ENCODE results near the gene GOLGA8T. TPM values are rescaled to one million over a fixed set of nuclear protein-coding genes. Genes with fewer than 3 reads are reported as not detected.
A peak's percentile ranks its signal among the peaks of the same experiment; 100 is the strongest.
"Not testable (repeated sequence)": the region's sequence is repeated elsewhere in the genome, so short reads cannot be mapped to it uniquely, and the experiment has no call there.

Gene GOLGA8T
- total RNA-seq, 1 experiment from 2014 or later = not detected

DNA sequence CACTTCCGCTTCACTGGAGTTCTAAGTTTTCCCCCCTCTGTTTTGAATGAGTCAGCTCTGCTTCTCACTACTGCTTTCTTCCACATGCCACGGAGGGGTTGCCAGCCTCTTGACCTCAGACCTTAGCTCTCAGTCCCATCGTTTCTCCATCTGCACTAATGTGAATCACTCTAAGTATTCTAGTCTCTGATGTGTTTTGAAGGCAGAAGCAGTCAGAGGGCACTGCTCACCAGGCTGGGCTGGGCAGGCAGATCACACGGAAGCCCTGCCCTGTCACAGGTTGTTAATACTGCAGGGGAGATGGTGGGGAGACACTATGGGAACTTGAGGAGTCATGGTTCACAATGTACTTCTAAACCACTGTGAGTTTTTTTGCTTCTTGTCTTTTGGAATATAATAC, 24.3 kb upstream of the GOLGA8T start:
- H3K27ac ChIP-seq (ENCODE audit: low read depth, low read length); H3K4me2 ChIP-seq (ENCODE audit: low read length); BruUV-seq (replicated peaks); H3K4me1 ChIP-seq (ENCODE audit: control insufficient read depth in 1 of 2, insufficient read depth in 2 of 2, low read length in 2 of 2); intact Hi-C loops (cut with micrococcal nuclease); H3K79me2 ChIP-seq (ENCODE audit: insufficient read depth, low read length); H3K27me3 ChIP-seq (ENCODE audit: insufficient read depth, low read length); DNase-seq (ENCODE audit: low read depth, low spot score); H3K9me3 ChIP-seq (ENCODE audit: control insufficient read depth in 1 of 2, insufficient read depth in 1 of 2, low read depth in 1 of 2, low read length in 2 of 2); H3K9ac ChIP-seq (ENCODE audit: low read length); RAD21 ChIA-PET (ENCODE audit: low non-redundant PET in 1 of 2, low total read pairs in 2 of 2, uncharacterized antibody in 2 of 2, unreplicated experiment in 2 of 2); H3K36me3 ChIP-seq (ENCODE audit: control insufficient read depth in 1 of 2, insufficient read depth in 2 of 2, low read length in 2 of 2); H3K9me2 ChIP-seq (ENCODE audit: insufficient read depth); H2AFZ ChIP-seq (ENCODE audit: low read depth, low read length, poor library complexity, severe bottlenecking); ATAC-seq; H3K4me3 ChIP-seq (replicated peaks in 1 of 2; ENCODE audit: low read depth in 1 of 2, low read length in 2 of 2); H4K20me1 ChIP-seq (ENCODE audit: insufficient read depth); CTCF ChIA-PET; POLR2A ChIA-PET: not testable (repeated sequence)

DNA sequence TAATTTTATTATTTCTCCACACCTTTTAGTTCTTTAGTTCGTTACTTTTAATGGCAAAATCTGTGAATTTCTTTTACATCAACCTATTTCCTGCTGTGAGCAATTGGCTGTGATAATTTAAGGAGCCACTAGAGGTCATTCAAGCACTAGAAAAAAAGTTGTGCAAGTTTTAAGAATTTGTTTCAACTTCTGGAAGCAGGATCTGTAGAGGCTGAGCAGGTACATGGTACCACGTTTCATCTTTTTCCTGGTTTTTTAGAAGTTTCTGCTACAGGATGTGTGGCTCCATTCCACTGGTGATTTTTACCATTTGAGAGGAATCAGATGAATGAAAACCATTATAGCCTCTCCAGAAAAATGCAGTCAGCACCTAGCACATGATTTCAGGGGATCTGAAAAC, 4.8 kb upstream of the GOLGA8T start:
- BruUV-seq (replicated peaks); H3K36me3 ChIP-seq (ENCODE audit: control insufficient read depth in 1 of 2, insufficient read depth in 2 of 2, low read length in 2 of 2); H3K4me2 ChIP-seq (ENCODE audit: low read length); H3K27me3 ChIP-seq (ENCODE audit: insufficient read depth, low read length); H2AFZ ChIP-seq (ENCODE audit: low read depth, low read length, poor library complexity, severe bottlenecking); H3K9me2 ChIP-seq (ENCODE audit: insufficient read depth); H3K79me2 ChIP-seq (ENCODE audit: insufficient read depth, low read length); H3K4me1 ChIP-seq (ENCODE audit: control insufficient read depth in 1 of 2, insufficient read depth in 2 of 2, low read length in 2 of 2); ATAC-seq; intact Hi-C loops (cut with micrococcal nuclease); H3K9me3 ChIP-seq (ENCODE audit: control insufficient read depth in 1 of 2, insufficient read depth in 1 of 2, low read depth in 1 of 2, low read length in 2 of 2); DNase-seq (ENCODE audit: low read depth, low spot score); H4K20me1 ChIP-seq (ENCODE audit: insufficient read depth); CTCF ChIA-PET; POLR2A ChIA-PET; H3K4me3 ChIP-seq (replicated peaks in 1 of 2; ENCODE audit: low read depth in 1 of 2, low read length in 2 of 2); H3K27ac ChIP-seq (ENCODE audit: low read depth, low read length); H3K9ac ChIP-seq (ENCODE audit: low read length); RAD21 ChIA-PET (ENCODE audit: low non-redundant PET in 1 of 2, low total read pairs in 2 of 2, uncharacterized antibody in 2 of 2, unreplicated experiment in 2 of 2): not testable (repeated sequence)

DNA sequence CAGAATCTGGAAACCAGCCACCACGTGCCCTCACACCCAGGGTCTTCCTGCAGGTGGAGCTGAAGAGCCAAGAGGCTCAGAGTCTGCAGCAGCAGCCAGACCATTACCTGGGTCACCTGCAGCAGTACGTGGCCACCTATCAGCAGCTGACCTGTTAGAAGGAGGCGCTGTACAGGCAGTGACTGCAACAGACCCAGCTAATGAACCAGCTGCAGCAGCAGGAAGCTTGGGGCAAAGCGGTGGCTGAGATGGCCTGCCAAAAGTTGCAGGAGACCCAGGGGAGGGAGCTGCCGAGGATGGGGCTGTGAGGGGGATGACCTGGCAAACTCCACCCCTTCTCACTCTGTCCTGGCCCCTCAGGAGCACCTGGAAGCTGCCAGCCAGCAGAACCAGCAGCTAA, 8.4 kb downstream of the GOLGA8T start:
- H3K9me3 ChIP-seq (ENCODE audit: control insufficient read depth in 1 of 2, insufficient read depth in 1 of 2, low read depth in 1 of 2, low read length in 2 of 2); H3K27ac ChIP-seq (ENCODE audit: low read depth, low read length); H2AFZ ChIP-seq (ENCODE audit: low read depth, low read length, poor library complexity, severe bottlenecking); H3K36me3 ChIP-seq (ENCODE audit: control insufficient read depth in 1 of 2, insufficient read depth in 2 of 2, low read length in 2 of 2); ATAC-seq; H3K27me3 ChIP-seq (ENCODE audit: insufficient read depth, low read length); BruUV-seq (replicated peaks); intact Hi-C loops (cut with micrococcal nuclease); POLR2A ChIA-PET; H3K79me2 ChIP-seq (ENCODE audit: insufficient read depth, low read length); H3K4me2 ChIP-seq (ENCODE audit: low read length); CTCF ChIA-PET; H3K9ac ChIP-seq (ENCODE audit: low read length); H3K4me3 ChIP-seq (replicated peaks in 1 of 2; ENCODE audit: low read depth in 1 of 2, low read length in 2 of 2); RAD21 ChIA-PET (ENCODE audit: low non-redundant PET in 1 of 2, low total read pairs in 2 of 2, uncharacterized antibody in 2 of 2, unreplicated experiment in 2 of 2); H3K4me1 ChIP-seq (ENCODE audit: control insufficient read depth in 1 of 2, insufficient read depth in 2 of 2, low read length in 2 of 2); H3K9me2 ChIP-seq (ENCODE audit: insufficient read depth); H4K20me1 ChIP-seq (ENCODE audit: insufficient read depth); DNase-seq (ENCODE audit: low read depth, low spot score): not testable (repeated sequence)

DNA sequence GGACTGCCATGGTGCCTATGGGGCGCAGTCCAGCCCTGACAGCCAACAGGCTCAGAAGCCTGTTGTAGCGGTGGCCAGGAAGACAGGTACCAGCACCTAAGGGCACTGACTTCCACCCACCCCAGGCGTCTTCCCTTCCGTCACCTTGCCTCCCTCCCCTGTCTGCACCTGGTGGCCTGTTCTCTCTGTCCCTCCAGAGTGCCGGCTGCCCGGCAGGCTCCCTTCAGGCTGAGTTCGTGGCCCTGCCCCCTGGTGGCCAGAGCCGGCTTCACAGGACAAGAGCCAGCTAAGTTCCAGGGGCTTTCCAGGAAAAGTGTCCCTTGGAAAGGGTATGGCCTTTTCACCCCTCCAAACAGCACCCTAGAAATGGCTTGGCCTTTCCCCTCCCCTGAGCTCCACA, 15.0 kb downstream of the GOLGA8T start:
- POLR2A ChIA-PET; H3K36me3 ChIP-seq (ENCODE audit: control insufficient read depth in 1 of 2, insufficient read depth in 2 of 2, low read length in 2 of 2); RAD21 ChIA-PET (ENCODE audit: low non-redundant PET in 1 of 2, low total read pairs in 2 of 2, uncharacterized antibody in 2 of 2, unreplicated experiment in 2 of 2); intact Hi-C loops (cut with micrococcal nuclease); CTCF ChIA-PET; H3K9me3 ChIP-seq (ENCODE audit: control insufficient read depth in 1 of 2, insufficient read depth in 1 of 2, low read depth in 1 of 2, low read length in 2 of 2); BruUV-seq (replicated peaks); H3K79me2 ChIP-seq (ENCODE audit: insufficient read depth, low read length); H3K4me3 ChIP-seq (replicated peaks in 1 of 2; ENCODE audit: low read depth in 1 of 2, low read length in 2 of 2); H3K4me2 ChIP-seq (ENCODE audit: low read length); H3K4me1 ChIP-seq (ENCODE audit: control insufficient read depth in 1 of 2, insufficient read depth in 2 of 2, low read length in 2 of 2); H2AFZ ChIP-seq (ENCODE audit: low read depth, low read length, poor library complexity, severe bottlenecking); H4K20me1 ChIP-seq (ENCODE audit: insufficient read depth); H3K9me2 ChIP-seq (ENCODE audit: insufficient read depth); H3K27ac ChIP-seq (ENCODE audit: low read depth, low read length); H3K27me3 ChIP-seq (ENCODE audit: insufficient read depth, low read length); DNase-seq (ENCODE audit: low read depth, low spot score); H3K9ac ChIP-seq (ENCODE audit: low read length): not testable (repeated sequence)
- peak; percentile 93 for ATAC-seq

Data from HCT116 (cell line).